ENCODE measurements around the gene USP51.
"Not testable (repeated sequence)": the region's sequence is repeated elsewhere in the genome, so short reads cannot be mapped to it uniquely, and the experiment has no call there.

- not testable (repeated sequence) for TF ChIP-seq CTCF (conservative IDR thresholded peaks at IDR 0.05); EZH2 (IDR thresholded peaks at IDR 0.05; ENCODE audit: low read depth)
Observed at GRCh38 chrX:55465108-55465507, 24.5 kb downstream of the USP51 start.
